GM18520 (cell line): ENCODE data around the gene POLD1.

Experiments
- ATAC-seq: cut with Tn5 transposase; IDR thresholded peaks from one replicate; pipeline ENCODE4 v1.9.1; 2021; ENCODE audit not compliant: unreplicated experiment

Gene POLD1

DNA sequence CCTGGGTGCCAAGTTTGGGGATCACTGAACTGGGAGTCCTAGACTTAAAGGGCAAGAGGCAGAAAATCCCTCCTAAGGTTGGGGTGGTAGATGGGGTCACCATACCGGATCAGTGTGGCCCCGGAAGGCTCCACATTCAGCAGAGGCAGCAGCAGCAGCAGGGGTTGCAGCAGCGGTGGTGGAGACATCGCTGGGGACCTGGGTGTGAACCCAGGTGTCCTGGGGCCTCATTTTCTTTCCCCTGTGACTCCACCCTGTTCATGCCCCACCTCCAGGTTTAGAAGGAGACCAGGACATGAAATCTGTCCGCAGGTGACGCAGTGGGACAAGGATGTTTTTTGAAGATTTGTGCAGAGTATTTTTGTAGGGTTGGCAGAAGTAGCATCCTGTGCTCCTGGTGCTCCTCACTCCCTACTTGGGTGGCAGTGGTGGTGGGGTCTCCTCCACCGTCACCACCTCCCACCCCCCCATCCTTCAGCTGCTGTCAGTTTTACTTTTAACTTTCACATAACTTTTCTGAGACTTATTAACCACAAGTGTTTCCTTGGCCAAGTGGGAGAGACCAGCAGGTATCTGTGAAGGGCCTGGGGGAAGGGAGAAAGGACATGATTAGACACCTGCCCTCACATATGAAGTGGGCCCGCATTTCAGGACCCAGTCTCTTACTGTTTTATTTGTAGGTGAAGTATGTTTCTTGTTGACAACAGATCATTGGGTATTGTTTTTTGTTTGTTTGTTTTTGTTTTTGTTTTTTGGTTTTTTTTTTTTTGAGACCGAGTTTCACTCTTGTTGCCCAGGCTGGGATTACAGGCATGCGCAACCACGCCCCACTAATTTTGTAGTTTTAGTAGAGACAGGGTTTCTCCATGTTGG lies 18.5 kb upstream of the POLD1 start, which contains the start of gene NAPSA:
Gene NAPSA, minus strand, starts transcription at position 206 of the 873 bp plus-strand sequence. Its CDS starts 18 bp downstream, at position 188.
- ATAC-seq: no peak

GRCh38 chr19:50368649-50369570 lies 15.2 kb upstream of the POLD1 start:
- no peak for ATAC-seq

GRCh38 chr19:50371914-50372475 lies 12.2 kb upstream of the POLD1 start:
- no peak for ATAC-seq

DNA sequence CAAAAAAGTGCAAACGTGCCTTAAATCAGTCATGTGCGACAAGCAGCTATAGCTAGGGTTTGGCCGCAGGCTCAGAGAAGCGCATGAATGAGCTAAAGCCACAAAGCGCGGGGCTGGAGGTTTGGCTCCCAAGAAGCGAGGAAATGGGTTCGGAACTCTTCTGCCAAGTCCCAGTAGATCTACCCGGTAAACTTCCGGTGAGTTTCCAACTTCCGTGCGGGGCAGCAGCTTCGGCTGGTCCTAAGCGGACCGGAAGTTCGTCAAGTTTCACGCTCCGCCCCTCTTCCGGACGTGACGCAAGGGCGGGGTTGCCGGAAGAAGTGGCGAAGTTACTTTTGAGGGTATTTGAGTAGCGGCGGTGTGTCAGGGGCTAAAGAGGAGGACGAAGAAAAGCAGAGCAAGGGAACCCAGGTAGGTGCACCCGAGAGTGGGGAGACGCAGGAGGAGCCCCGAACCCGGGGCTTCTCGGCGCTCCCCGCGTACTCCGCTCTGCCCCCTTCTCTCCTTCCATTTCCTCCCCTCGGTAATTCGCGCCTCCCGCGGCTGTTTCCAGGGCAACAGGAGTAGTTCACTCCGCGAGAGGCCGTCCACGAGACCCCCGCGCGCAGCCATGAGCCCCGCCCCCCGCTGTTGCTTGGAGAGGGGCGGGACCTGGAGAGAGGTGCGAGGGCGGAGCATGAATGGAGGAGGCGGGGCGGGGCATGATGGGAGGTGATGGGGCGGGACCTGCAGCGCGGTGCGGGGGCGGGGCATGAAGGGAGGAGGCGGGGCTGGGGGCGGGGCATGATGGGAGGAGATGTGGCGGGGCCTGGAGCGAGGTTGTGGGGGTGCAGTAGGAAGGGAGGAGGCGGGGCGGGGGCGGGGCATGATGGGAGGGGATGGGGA lies 7.7 kb upstream of the POLD1 start, which contains the start of gene NR1H2:
Gene NR1H2, plus strand, starts transcription at position 292 of the 885 bp plus-strand sequence. CDS start 1,149 bp downstream, outside the sequence.
- peak; percentile 81 for ATAC-seq

DNA sequence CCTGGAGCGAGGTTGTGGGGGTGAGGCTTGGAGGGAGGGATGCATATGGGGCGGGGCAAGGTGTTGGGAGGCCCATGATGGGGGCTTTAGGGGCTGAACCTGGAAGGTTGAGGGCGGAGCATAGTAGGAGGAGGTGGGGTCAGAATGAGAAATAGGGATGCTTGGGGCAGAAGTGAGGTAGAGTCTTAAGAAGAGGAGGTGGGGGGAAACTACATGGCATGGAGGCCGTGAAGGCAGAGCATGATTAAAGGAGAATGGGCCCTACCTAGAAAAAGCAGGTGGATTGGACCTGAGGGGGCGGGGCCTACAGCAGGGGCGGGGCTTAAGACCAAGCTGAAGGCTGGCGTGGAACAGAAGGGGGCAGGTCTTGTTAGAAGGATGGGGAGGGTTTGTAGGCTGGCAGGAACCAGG lies 7.1 kb upstream of the POLD1 start:
- no peak for ATAC-seq

- no peak for ATAC-seq
Observed at GRCh38 chr19:50377517-50377916, 6.6 kb upstream of the POLD1 start.

DNA sequence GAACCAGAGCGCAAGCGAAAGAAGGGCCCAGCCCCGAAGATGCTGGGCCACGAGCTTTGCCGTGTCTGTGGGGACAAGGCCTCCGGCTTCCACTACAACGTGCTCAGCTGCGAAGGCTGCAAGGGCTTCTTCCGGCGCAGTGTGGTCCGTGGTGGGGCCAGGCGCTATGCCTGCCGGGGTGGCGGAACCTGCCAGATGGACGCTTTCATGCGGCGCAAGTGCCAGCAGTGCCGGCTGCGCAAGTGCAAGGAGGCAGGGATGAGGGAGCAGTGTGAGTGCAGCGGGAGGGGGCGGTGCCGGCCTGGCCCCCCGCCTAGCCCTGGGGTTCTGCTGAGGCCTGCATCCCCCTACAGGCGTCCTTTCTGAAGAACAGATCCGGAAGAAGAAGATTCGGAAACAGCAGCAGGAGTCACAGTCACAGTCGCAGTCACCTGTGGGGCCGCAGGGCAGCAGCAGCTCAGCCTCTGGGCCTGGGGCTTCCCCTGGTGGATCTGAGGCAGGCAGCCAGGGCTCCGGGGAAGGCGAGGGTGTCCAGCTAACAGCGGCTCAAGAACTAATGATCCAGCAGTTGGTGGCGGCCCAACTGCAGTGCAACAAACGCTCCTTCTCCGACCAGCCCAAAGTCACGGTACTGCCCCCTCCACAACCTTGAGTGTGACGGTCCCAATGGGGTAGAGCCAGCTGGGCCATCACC lies 5.8 kb upstream of the POLD1 start:
- ATAC-seq: no peak

GRCh38 chr19:50378863-50379236 lies 5.3 kb upstream of the POLD1 start:
- ATAC-seq: no peak

- no peak for ATAC-seq
Observed at GRCh38 chr19:50379602-50380001, 4.5 kb upstream of the POLD1 start.

- ATAC-seq: no peak
Observed at GRCh38 chr19:50380137-50380536, 4.0 kb upstream of the POLD1 start.

GRCh38 chr19:50380751-50381151 lies 3.4 kb upstream of the POLD1 start:
- no peak for ATAC-seq

- ATAC-seq: no peak
Observed at GRCh38 chr19:50381881-50382729, 2.0 kb upstream of the POLD1 start.

DNA sequence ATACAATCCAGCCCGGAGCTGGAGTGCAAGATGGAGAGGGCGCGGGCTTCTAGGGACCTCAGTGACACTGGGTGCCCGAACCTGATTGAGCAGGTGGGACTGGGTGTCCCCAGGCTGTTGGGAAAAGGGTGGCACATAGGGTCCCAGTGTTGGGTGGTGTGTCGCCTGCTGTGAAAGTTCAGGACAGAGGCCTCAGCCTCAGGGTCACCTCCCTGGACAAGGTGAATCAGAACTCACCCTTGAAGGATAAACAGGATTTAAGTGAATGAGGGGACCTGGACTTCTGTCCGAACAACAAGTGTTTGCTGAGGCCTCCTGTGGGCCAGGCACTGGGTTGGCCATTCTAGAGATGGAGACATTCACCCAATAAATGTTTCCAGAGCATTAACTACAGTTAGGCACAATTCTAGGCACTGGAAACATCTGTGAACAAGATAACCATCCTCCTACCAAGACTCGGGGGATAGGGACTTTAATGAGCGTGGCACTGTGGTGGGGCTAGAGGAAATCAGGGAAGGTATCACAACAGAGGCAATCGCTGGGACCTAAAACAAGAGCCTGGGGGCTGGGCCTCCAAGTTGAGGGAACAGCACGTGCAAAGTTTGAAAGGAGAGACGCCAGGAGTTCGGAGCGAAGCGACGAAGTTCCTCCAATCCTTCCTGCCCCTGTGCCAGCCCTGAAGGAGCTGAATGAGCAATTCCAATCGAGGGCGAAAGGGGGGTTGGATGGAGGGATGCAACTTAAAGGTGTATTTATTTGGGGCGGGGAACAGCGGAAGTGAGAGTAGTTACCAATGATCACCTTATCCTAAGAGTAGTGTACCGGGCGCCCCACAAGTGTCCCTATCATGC lies 921 bp upstream of the POLD1 start:
- no peak for ATAC-seq

DNA sequence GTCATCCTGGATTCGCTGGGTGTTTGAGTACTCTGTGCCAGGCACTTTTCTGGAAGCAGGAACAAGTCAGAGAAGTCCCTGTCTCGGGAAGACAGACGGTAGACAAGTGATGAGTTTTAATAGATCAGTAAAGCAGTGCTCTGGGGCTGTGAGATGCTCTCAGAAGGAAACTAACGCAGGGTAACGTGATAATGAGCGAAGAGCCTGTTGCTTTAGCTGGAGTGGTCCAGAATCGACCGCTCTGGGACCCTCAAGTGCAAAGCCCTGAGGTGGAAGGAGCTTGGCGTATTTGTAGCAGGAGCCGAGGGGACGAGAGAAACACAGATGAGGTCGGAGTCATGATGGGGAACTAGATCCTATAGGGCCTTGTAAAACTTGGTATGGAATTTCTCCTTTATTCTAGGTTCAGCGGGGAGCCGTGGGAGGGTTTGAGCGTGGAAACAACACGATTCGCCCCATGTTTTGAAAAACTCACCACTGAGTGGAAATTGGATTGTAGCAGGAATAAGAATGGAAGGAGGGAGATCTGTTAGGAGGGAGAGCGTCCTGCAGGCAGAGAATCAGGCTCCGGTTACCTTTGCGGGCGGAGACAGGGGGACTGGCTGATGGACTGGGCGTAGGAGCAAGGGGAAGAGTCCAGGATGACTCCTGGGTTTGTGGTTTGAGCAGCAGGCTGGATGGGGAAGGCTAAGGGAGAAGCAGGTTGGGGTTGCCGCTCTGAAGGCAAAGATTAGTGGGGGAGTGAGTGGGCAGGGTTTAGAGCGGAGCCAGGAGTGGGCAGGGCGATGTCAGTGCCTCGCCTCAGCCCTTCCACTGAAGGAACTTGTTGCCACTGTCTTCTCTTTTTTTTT lies 763 bp downstream of the POLD1 start:
- ATAC-seq: no peak

- no peak for ATAC-seq
Observed at GRCh38 chr19:50387176-50387867, 3.2 kb downstream of the POLD1 start.

GRCh38 chr19:50387868-50388245 lies 3.7 kb downstream of the POLD1 start:
- no peak for ATAC-seq
